GM12878 (cell line): Measurements from ENCODE around the gene SYDE2. TPM values are rescaled to one million over a fixed set of nuclear protein-coding genes. Genes with fewer than 3 reads are reported as not detected.
"Not testable (repeated sequence)": the region's sequence is repeated elsewhere in the genome, so short reads cannot be mapped to it uniquely, and the experiment has no call there.

Source experiments
- ATAC-seq: fragments of 200-7000 bp; cut with Tn5 transposase; 3 replicates; pipeline ENCODE4 v1.9.1; 2020; ENCODE audit warnings: mild to moderate bottlenecking, moderate library complexity
- BruUV-seq: library from RNA; stranded (reverse); fragments of 400-500 nt; replicated peaks from 2 replicates; lab custom pipeline; 2021; lab: Mats Ljungman, UMichigan
- CTCF ChIA-PET: fragments of 300-600 bp; sonication (Branson Sonifier 250); formaldehyde crosslinking; extraction: SDS; loops from one replicate; lab custom pipeline; 2021; ENCODE audit warnings: inconsistent platforms; lab: Yijun Ruan, JAX
- POLR2A ChIA-PET: fragments of 350-600 bp; formaldehyde crosslinking; extraction: SDS; loops from one replicate; lab custom pipeline; 2021; ENCODE audit warnings: inconsistent platforms; lab: Charles Lee
- RAD21 ChIA-PET: fragments of 300-600 bp; sonication (Branson Sonifier 250); formaldehyde crosslinking; loops from one replicate; lab custom pipeline; 2023; ENCODE audit warnings: antibody characterized with exemption; ENCODE audit not compliant: unreplicated experiment; lab: Charles Lee
- SMC1A ChIA-PET: fragments of 300-600 bp; sonication (Branson Sonifier 250); formaldehyde crosslinking; loops from one replicate; lab custom pipeline; 2023; ENCODE audit not compliant: unreplicated experiment, uncharacterized antibody; lab: Charles Lee
- DNase-seq: peaks from one replicate; pipeline ENCODE4 v3.0.0-alpha.2; 2011; ENCODE audit warnings: low read depth, low spot score
- FAIRE-seq: peaks from 3 replicates; lab custom pipeline; 2011; peaks lifted over from hg19 to GRCh38; lab: Jason Lieb, UNC
- H2AFZ ChIP-seq: 2 replicates; pipeline ENCODE4 v1.6.0; 2011; ENCODE audit warnings: low read depth, low read length, control low read depth; ENCODE audit not compliant: control insufficient read depth
- H3K27ac ChIP-seq: 2 replicates; pipeline ENCODE4 v1.5.1; 2011; ENCODE audit warnings: control low read depth; ENCODE audit not compliant: control insufficient read depth, insufficient read depth
- H3K27me3 ChIP-seq, 2 experiments: replicated peaks in 1 of 2; 2 replicates each; pipeline versions ENCODE4 v1.6.0 to v1.6.1; 2011; ENCODE audit warnings: low read length in 1 of 2; ENCODE audit not compliant: control insufficient read depth in 2 of 2, insufficient read depth in 2 of 2
- H3K36me3 ChIP-seq, 2 experiments: 2 replicates each; pipeline ENCODE4 v1.5.1; 2011; ENCODE audit warnings: low read length in 1 of 2; ENCODE audit not compliant: control insufficient read depth in 2 of 2, insufficient read depth in 2 of 2
- H3K4me1 ChIP-seq: 2 replicates; pipeline ENCODE4 v1.6.1; 2011; ENCODE audit warnings: mild to moderate bottlenecking, low read length, moderate library complexity, mixed read lengths; ENCODE audit not compliant: control insufficient read depth, insufficient read depth
- H3K4me2 ChIP-seq: 2 replicates; pipeline ENCODE4 v1.6.0; 2011; ENCODE audit warnings: control low read depth; ENCODE audit not compliant: control insufficient read depth, insufficient read depth
- H3K4me3 ChIP-seq: fragments of 200-600 bp; sonication (generic); 2 replicates; pipeline ENCODE4 v1.5.1; 2016
- H3K79me2 ChIP-seq: 2 replicates; pipeline ENCODE4 v1.6.0; 2011; ENCODE audit warnings: low read length; ENCODE audit not compliant: control insufficient read depth, insufficient read depth
- H3K9ac ChIP-seq: 2 replicates; pipeline ENCODE4 v1.8.0; 2011; ENCODE audit warnings: low read length, control low read depth, mixed read lengths; ENCODE audit not compliant: control insufficient read depth, insufficient read depth
- H3K9me3 ChIP-seq: replicated peaks from 3 replicates; pipeline ENCODE4 v1.5.1; 2011; ENCODE audit warnings: mild to moderate bottlenecking, low read length; ENCODE audit not compliant: control insufficient read depth, insufficient read depth
- H4K20me1 ChIP-seq: 2 replicates; pipeline ENCODE4 v1.6.0; 2011; ENCODE audit not compliant: control insufficient read depth, insufficient read depth
- HCFC1 ChIP-seq: fragments of 150-350 bp; IDR thresholded peaks from 2 replicates; pipeline ENCODE4 v1.6.1; 2014; ENCODE audit warnings: low read length
- LARP7 ChIP-seq: fragments of 450-650 bp; IDR thresholded peaks from 2 replicates; pipeline ENCODE4 v1.6.1; 2017; ENCODE audit warnings: mild to moderate bottlenecking
- NFYB ChIP-seq: IDR thresholded peaks from 2 replicates; pipeline ENCODE4 v1.6.1; 2011; ENCODE audit warnings: low read depth, mild to moderate bottlenecking, low read length, improper control_type of control experiment, moderate library complexity; ENCODE audit not compliant: insufficient read depth
- PAX5 ChIP-seq: IDR thresholded peaks from 2 replicates; pipeline ENCODE4 v1.6.1; 2011; ENCODE audit warnings: low read depth, low read length, borderline replicate concordance
- RELB ChIP-seq: fragments of 450-650 bp; IDR thresholded peaks from 2 replicates; pipeline ENCODE4 v1.6.1; 2017; ENCODE audit warnings: low read depth, mild to moderate bottlenecking, moderate library complexity
- ZBTB4 ChIP-seq: fragments of 450-650 bp; formaldehyde crosslinking; IDR thresholded peaks from 2 replicates; pipeline ENCODE4 v1.4.0; 2022; ENCODE audit warnings: mild to moderate bottlenecking, moderate library complexity
- ZNF24 ChIP-seq: fragments of 450-650 bp; IDR thresholded peaks from 2 replicates; pipeline ENCODE4 v1.6.1; 2017; ENCODE audit warnings: antibody characterized with exemption, mild to moderate bottlenecking
- WGBS: methylation state at CpG from one replicate; pipeline ENCODE4 v1.1.6; 2016; ENCODE audit warnings: low lambda C conversion rate; ENCODE audit not compliant: insufficient replicate concordance, insufficient coverage; ENCODE audit errors: missing lambda C conversion rate; 5-methylcytosine and 5-hydroxymethylcytosine counted together
- in situ Hi-C: fragments of 300-500 bp; cut with MboI; formaldehyde crosslinking; loops from 9 replicates; pipeline ENCODE4 v1.14.3; 2018; ENCODE audit warnings: mixed read lengths
- intact Hi-C: fragments of 100-400 bp; cut with micrococcal nuclease; formaldehyde crosslinking; loops from one replicate; pipeline ENCODE4 v1.14.2; 2022; ENCODE audit not compliant: unreplicated experiment
- polyA plus RNA-seq, 11 experiments: library from polyadenylated mRNA; depleted of rRNA in 4 of 11; unstranded in 6 of 11; stranded (reverse) in 5 of 11; fragments of >200 nt; fragmentation: Nextera tagmentation in 4 of 11; fragmentation: Illumina TruSeq in 1 of 11; extraction: Ambion mirVana in 4 of 11; extraction: Trizol in 1 of 11; gene quantifications; 1 replicate in 1 of 11; 2 replicates in 10 of 11; pipeline versions ENCODE4 v1.2.1 to v1.2.3, GENCODE V29; 2011 to 2016; ENCODE audit warnings: inconsistent platforms in 2 of 11, missing spikeins in 2 of 11, low read depth in 1 of 11
- total RNA-seq, 4 experiments: library from RNA; depleted of rRNA in 3 of 4; stranded (reverse); fragments of >200 nt in 3 of 4; fragmentation: Illumina TruSeq in 1 of 4; extraction: Trizol in 1 of 4; gene quantifications; 2 replicates each; pipeline versions ENCODE4 v1.2.1 to v1.2.3, GENCODE V29; 2013 to 2021
- TF ChIP-seq, protein P1 (sequence below): IDR thresholded peaks from 2 replicates; pipeline ENCODE4 v1.6.1; 2012; ENCODE audit warnings: low read depth, low read length, improper control_type of control experiment

Gene SYDE2
- total and polyA plus RNA-seq, 10 of the 15 experiments (the other 5 are each of a cell fraction or from before 2014, with no cell fraction given), result 0.37 to 4.1 (median 1.8) TPM; not detected in 1

- H3K27me3 ChIP-seq, POLR2A ChIA-PET, intact Hi-C loops, DNase-seq, in situ Hi-C loops, H3K79me2 ChIP-seq, BruUV-seq, H2AFZ ChIP-seq, ATAC-seq, H3K9me3 ChIP-seq, H4K20me1 ChIP-seq, H3K27ac ChIP-seq, H3K4me3 ChIP-seq, RAD21 ChIA-PET, FAIRE-seq, H3K4me1 ChIP-seq, H3K36me3 ChIP-seq, H3K9ac ChIP-seq, H3K4me2 ChIP-seq: not testable (repeated sequence)
- 2% methylated on average over 3 of the region's 3 CpGs for WGBS
- SMC1A ChIA-PET, result interaction anchor here (1.5 kb wide), 1 partner anchor 10 kb away, joined by 5 read pairs; the partner anchor contains the start of gene C1orf52
- CTCF ChIA-PET, result interaction anchor here (1.0 to 2.3 kb wide), 3 partner anchors 9 to 11 kb away, joined by 4 to 13 read pairs (median 8); partner anchors contain the start of gene C1orf52
Observed at GRCh38 chr1:85249042-85249441, 48.2 kb upstream of the SYDE2 start.

DNA sequence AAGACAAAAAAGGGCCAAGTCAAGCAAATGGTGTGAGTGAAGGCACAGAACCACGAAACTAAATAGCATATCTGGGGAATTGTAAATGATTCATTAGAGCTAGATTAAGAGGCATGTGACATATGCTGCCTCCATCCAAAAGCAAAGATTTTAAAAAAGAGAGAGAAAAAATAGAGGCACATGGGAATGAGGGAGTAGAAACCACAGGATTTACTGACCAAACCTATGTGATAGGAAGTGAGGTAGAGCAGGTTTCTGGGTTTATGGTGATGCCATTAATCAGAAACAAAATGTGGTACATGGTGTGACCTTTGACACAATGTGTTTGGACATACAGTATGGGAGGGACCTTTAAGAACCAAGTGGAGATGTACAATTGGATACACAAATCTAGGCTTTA is 45.1 kb upstream of the SYDE2 start:
- ATAC-seq, result no peak
- BruUV-seq, result no TSS peak
- Histone ChIP-seq H3K9me3 (no peaks in the 10 kb centered on the region; the same call in 2 of the 3 replicates), H3K9ac (no peak overlapping the region), H3K4me3 (no peak overlapping the region), H2AFZ (no peak overlapping the region), H3K79me2 (no peaks in the 10 kb centered on the region), H4K20me1 (no peaks in the 10 kb centered on the region), H3K36me3 (no peaks in the 10 kb centered on the region), H3K27ac (no peak overlapping the region), H3K4me1 (no peaks in the 10 kb centered on the region), H3K4me2 (no peak overlapping the region), H3K27me3 (no peaks in the 10 kb centered on the region)
- POLR2A ChIA-PET, result no interaction called here
- SMC1A ChIA-PET, result no interaction called here
- CTCF ChIA-PET, result interaction anchor here (0.8 to 3.6 kb wide), 6 partner anchors 9 to 136 kb away, joined by 3 to 11 read pairs (median 4); partner anchors contain the start of gene C1orf52
- WGBS, result 88% methylated on average over 1 of the region's 1 CpG
- peak; percentile 57 for FAIRE-seq
- intact Hi-C loops (no loop called here), in situ Hi-C loops (no loop called here)
- RAD21 ChIA-PET, result no interaction called here
- no peak for DNase-seq
- TF ChIP-seq NFYB (no peak), PAX5 (no peak), RELB (no peak), LARP7 (no peak), ZBTB4 (CRISPR knock-in tag) (no peak), ZNF24 (no peak), HCFC1 (no peak)
- TF ChIP-seq, protein P1, sequence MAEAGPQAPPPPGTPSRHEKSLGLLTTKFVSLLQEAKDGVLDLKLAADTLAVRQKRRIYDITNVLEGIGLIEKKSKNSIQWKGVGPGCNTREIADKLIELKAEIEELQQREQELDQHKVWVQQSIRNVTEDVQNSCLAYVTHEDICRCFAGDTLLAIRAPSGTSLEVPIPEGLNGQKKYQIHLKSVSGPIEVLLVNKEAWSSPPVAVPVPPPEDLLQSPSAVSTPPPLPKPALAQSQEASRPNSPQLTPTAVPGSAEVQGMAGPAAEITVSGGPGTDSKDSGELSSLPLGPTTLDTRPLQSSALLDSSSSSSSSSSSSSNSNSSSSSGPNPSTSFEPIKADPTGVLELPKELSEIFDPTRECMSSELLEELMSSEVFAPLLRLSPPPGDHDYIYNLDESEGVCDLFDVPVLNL, result no peak
